HCT116 (cell line): ENCODE results near the gene POLR2A. TPM values are rescaled to one million over a fixed set of nuclear protein-coding genes. Genes with fewer than 3 reads are reported as not detected.

Experiments
- ATAC-seq: fragments of 200-7000 bp; cut with Tn5 transposase; 2 replicates; pipeline ENCODE4 v1.9.1; 2020; ENCODE audit warnings: mild to moderate bottlenecking, moderate library complexity
- BruUV-seq: library from RNA; stranded (reverse); fragments of 400-500 nt; replicated peaks from 2 replicates; lab custom pipeline; 2021; lab: Mats Ljungman, UMichigan
- CTCF ChIA-PET: fragments of 300-600 bp; sonication (Branson Sonifier 250); formaldehyde crosslinking; loops from one replicate; lab custom pipeline; 2021; ENCODE audit warnings: antibody characterized with exemption; lab: Charles Lee
- POLR2A ChIA-PET: fragments of 300-600, 350-600 bp; sonication (Branson Sonifier 250); formaldehyde crosslinking; loops from one replicate; lab custom pipeline; 2021; ENCODE audit warnings: antibody characterized with exemption; lab: Charles Lee
- RAD21 ChIA-PET, 2 experiments: fragments of 300-600 bp; sonication (Branson Sonifier 250); formaldehyde crosslinking; loops; one replicate each; lab custom pipeline; 2023; ENCODE audit warnings: low total read pairs in 2 of 2; ENCODE audit not compliant: uncharacterized antibody in 2 of 2, unreplicated experiment in 2 of 2, low non-redundant PET in 1 of 2; lab: Charles Lee
- DNase-seq: peaks from one replicate; pipeline ENCODE4 v3.0.0-alpha.2; 2010; ENCODE audit warnings: low read depth, low spot score
- H2AFZ ChIP-seq: fragments of 200-600 bp; shearing (Covaris generic), sonication (generic); 2 replicates; pipeline ENCODE4 v1.6.1; 2017; ENCODE audit warnings: low read depth, mixed run types, mixed read lengths, antibody characterized with exemption, low read length; ENCODE audit not compliant: poor library complexity, severe bottlenecking
- H3K27ac ChIP-seq: 2 replicates; pipeline ENCODE4 v1.5.1; 2012; ENCODE audit warnings: low read depth, low read length
- H3K27me3 ChIP-seq: fragments of 200-600 bp; sonication (generic); 2 replicates; pipeline ENCODE4 v1.6.1; 2016; ENCODE audit warnings: mixed run types, low read length, mixed read lengths; ENCODE audit not compliant: insufficient read depth
- H3K36me3 ChIP-seq, 2 experiments: fragments of 200-500 bp in 1 of 2; fragments of 200-600 bp in 1 of 2; sonication (Bioruptor generic) in 1 of 2; sonication (generic) in 1 of 2; 2 replicates each; pipeline versions ENCODE4 v1.5.1 to v1.6.1; 2014 to 2016; ENCODE audit warnings: low read length in 2 of 2, inconsistent platforms in 1 of 2, mixed read lengths in 1 of 2, mixed run types in 1 of 2; ENCODE audit not compliant: insufficient read depth in 2 of 2, control insufficient read depth in 1 of 2
- H3K4me1 ChIP-seq, 2 experiments: fragments of 200-600 bp in 1 of 2; sonication (generic) in 1 of 2; 2 replicates each; pipeline versions ENCODE4 v1.5.1 to v1.6.1; 2012 to 2017; ENCODE audit warnings: low read length in 2 of 2, inconsistent platforms in 1 of 2, mild to moderate bottlenecking in 1 of 2, mixed read lengths in 1 of 2, mixed run types in 1 of 2, moderate library complexity in 1 of 2; ENCODE audit not compliant: insufficient read depth in 2 of 2, control insufficient read depth in 1 of 2
- H3K4me2 ChIP-seq: fragments of 200-600 bp; sonication (generic); 2 replicates; pipeline ENCODE4 v1.6.1; 2017; ENCODE audit warnings: mixed run types, low read length, mixed read lengths
- H3K4me3 ChIP-seq, 2 experiments: fragments of 200-600 bp in 1 of 2; sonication (generic) in 1 of 2; replicated peaks in 1 of 2; 2 replicates each; pipeline ENCODE4 v1.5.1; 2011 to 2016; ENCODE audit warnings: low read length in 2 of 2, control low read depth in 1 of 2, low read depth in 1 of 2, mild to moderate bottlenecking in 1 of 2, mixed read lengths in 1 of 2, mixed run types in 1 of 2
- H3K79me2 ChIP-seq: fragments of 200-600 bp; sonication (generic); 2 replicates; pipeline ENCODE4 v1.6.1; 2017; ENCODE audit warnings: mild to moderate bottlenecking, mixed run types, low read length, moderate library complexity, mixed read lengths; ENCODE audit not compliant: insufficient read depth
- H3K9ac ChIP-seq: fragments of 200-600 bp; sonication (generic); 2 replicates; pipeline ENCODE4 v1.6.1; 2016; ENCODE audit warnings: low read length, mixed read lengths
- H3K9me2 ChIP-seq: fragments of 200-600 bp; sonication (generic), shearing (Covaris generic); 2 replicates; pipeline ENCODE4 v1.6.1; 2017; ENCODE audit warnings: mixed run types, mild to moderate bottlenecking, moderate library complexity; ENCODE audit not compliant: insufficient read depth
- H3K9me3 ChIP-seq, 2 experiments: fragments of 200-500 bp in 1 of 2; fragments of 200-600 bp in 1 of 2; sonication (Bioruptor generic) in 1 of 2; sonication (generic) in 1 of 2; 2 replicates each; pipeline ENCODE4 v1.6.1; 2014 to 2017; ENCODE audit warnings: low read length in 2 of 2, mixed read lengths in 2 of 2, inconsistent platforms in 1 of 2, low read depth in 1 of 2, mild to moderate bottlenecking in 1 of 2, mixed run types in 1 of 2, moderate library complexity in 1 of 2; ENCODE audit not compliant: control insufficient read depth in 1 of 2, insufficient read depth in 1 of 2
- H4K20me1 ChIP-seq: fragments of 200-600 bp; sonication (generic), shearing (Covaris generic); 2 replicates; pipeline ENCODE4 v1.6.1; 2017; ENCODE audit warnings: mixed run types, mild to moderate bottlenecking, moderate library complexity; ENCODE audit not compliant: insufficient read depth
- CTCF ChIP-seq, 3 experiments: fragments of 200-600 bp in 1 of 3; sonication (generic) in 1 of 3; IDR thresholded peaks in 2 of 3; conservative IDR thresholded peaks in 1 of 3; 2 replicates each; pipeline ENCODE4 v1.5.1; 2012 to 2017; ENCODE audit warnings: low read depth in 2 of 3, low read length in 2 of 3, antibody characterized with exemption in 1 of 3, borderline replicate concordance in 1 of 3, control low read depth in 1 of 3, mild to moderate bottlenecking in 1 of 3, mixed read lengths in 1 of 3, mixed run types in 1 of 3, moderate library complexity in 1 of 3; ENCODE audit not compliant: insufficient read depth in 1 of 3
- EZH2phosphoT487 ChIP-seq: fragments of 200-600 bp; IDR thresholded peaks from 2 replicates; pipeline ENCODE4 v1.6.1; 2018; ENCODE audit warnings: antibody characterized with exemption, borderline replicate concordance
- MAX ChIP-seq: IDR thresholded peaks from 2 replicates; pipeline ENCODE4 v1.6.1; 2012
- TCF7L2 ChIP-seq: IDR thresholded peaks from 2 replicates; pipeline ENCODE4 v1.7.0; 2011; ENCODE audit warnings: borderline replicate concordance, inconsistent platforms; ENCODE audit not compliant: insufficient read depth, insufficient read length; ENCODE audit errors: extremely low read depth
- YY1 ChIP-seq: IDR thresholded peaks from 2 replicates; pipeline ENCODE4 v1.6.1; 2011; ENCODE audit warnings: low read length, low read depth, moderate library complexity, mild to moderate bottlenecking; ENCODE audit not compliant: insufficient replicate concordance; ENCODE audit errors: extremely low read depth
- ZBTB33 ChIP-seq: IDR thresholded peaks from 2 replicates; pipeline ENCODE4 v1.6.1; 2011; ENCODE audit warnings: mild to moderate bottlenecking, low read length, moderate library complexity; ENCODE audit not compliant: insufficient replicate concordance; ENCODE audit errors: extremely low read depth
- ZNF274 ChIP-seq: fragments of 200-500 bp; sonication (Bioruptor generic); IDR thresholded peaks from 2 replicates; pipeline ENCODE4 v1.6.1; 2014; ENCODE audit warnings: mild to moderate bottlenecking, low read depth, low read length, inconsistent platforms
- intact Hi-C: fragments of 100-400 bp; cut with micrococcal nuclease; formaldehyde crosslinking; loops from 2 replicates; pipeline ENCODE4 v1.10.0; 2022
- total RNA-seq: library from RNA; stranded (reverse); gene quantifications from one replicate; pipeline ENCODE4 v1.2.1, GENCODE V29; 2021; ENCODE audit not compliant: unreplicated experiment

The POLR2A gene
- total RNA-seq, 1 experiment from 2014 or later: 205 TPM

- intact Hi-C loops: no loop called here
- no peaks in the 10 kb centered on the region for H3K36me3 ChIP-seq
- H3K9me2 ChIP-seq: no peaks in the 10 kb centered on the region
- ATAC-seq (no peak), DNase-seq (no peak)
- ChIA-PET RAD21 (no interaction called here), CTCF (interaction anchor here (0.5 kb wide), 1 partner anchor 159 kb away, joined by 4 read pairs; the partner anchor contains the start of gene SLC2A4), POLR2A (interaction anchor here (0.6 kb wide), 1 partner anchor 176 kb away, joined by 3 read pairs; no protein-coding TSS in a partner anchor)
- no peaks in the 10 kb centered on the region for H4K20me1 ChIP-seq
- no peak overlapping the region for H3K9ac ChIP-seq
- no peak overlapping the region for H2AFZ ChIP-seq
- H3K9me3 ChIP-seq: no peaks in the 10 kb centered on the region
- H3K79me2 ChIP-seq: no peaks in the 10 kb centered on the region
- no TSS peak for BruUV-seq
- TF ChIP-seq ZBTB33 (no peak), MAX (no peak), TCF7L2 (no peak), CTCF (IDR thresholded peaks at IDR 0.05 in 2 of 3, conservative IDR thresholded peaks at IDR 0.05 in 1 of 3; ENCODE audit: borderline replicate concordance in 1 of 3, insufficient read depth in 1 of 3, low read depth in 2 of 3, low read length in 2 of 3) (no peak), EZH2phosphoT487 (no peak), YY1 (no peak), ZNF274 (no peak)
- H3K4me3 ChIP-seq: no peak overlapping the region
- H3K27ac ChIP-seq: no peak overlapping the region
- H3K4me1 ChIP-seq: peaks cover 25 to 43% of the 10 kb centered on the region in 2 experiments
- H3K4me2 ChIP-seq: no peak overlapping the region
- H3K27me3 ChIP-seq: no peaks in the 10 kb centered on the region
Measured at GRCh38 chr17:7440113-7440833, 43.9 kb upstream of the POLR2A start.
